Measurements from ENCODE around the gene PHLPP1. TPM values are rescaled to one million over a fixed set of nuclear protein-coding genes. Genes with fewer than 3 reads are reported as not detected.

PHLPP1 gene
- total and polyA plus RNA-seq, 2 of the 4 experiments (the other 2 are of a cell fraction): 3.3 to 3.6 TPM

DNA sequence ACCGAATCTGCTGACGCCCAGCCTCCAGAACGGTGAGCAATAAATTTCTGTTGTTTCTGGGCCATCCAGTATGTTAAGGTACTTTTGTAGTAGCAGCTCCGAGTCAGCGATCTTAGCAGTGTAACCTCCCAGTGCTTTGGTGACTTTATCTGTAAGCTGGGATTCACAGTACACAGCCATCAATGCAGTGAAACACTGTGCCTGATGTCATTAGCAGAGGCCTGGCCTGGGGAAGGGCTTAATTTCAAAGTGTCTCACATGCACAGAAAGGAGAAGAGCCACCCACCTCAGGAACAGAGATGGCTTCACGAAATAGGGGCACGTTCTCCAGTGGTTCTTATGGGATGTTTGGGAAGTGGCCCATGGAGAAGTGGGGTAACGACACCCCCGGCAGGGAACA lies 281.2 kb downstream of the PHLPP1 start:
- Histone ChIP-seq H2BK20ac (ENCODE audit: low read depth, low read length) (no peak overlapping the region), H3K36me3 (ENCODE audit: control insufficient read depth, insufficient read depth, low read length) (no peaks in the 10 kb centered on the region), H3K4ac (ENCODE audit: low read depth, low read length) (no peak overlapping the region), H3K4me3 (ENCODE audit: insufficient read depth, low read depth, low read length) (no peak overlapping the region), H3K9ac (ENCODE audit: low read depth, low read length) (no peak overlapping the region), H3K9me3 (ENCODE audit: control insufficient read depth, insufficient read depth, low read length) (0 out of 2 replicates have a peak, but pooled peaks cover 2% of the 10 kb centered on the region), H2AFZ (replicated peaks; ENCODE audit: low read length, poor library complexity) (peak overlapping the region; percentile 43), H3K18ac (ENCODE audit: low read depth, low read length) (no peak overlapping the region), H4K20me1 (ENCODE audit: insufficient read depth, low read length) (no peaks in the 10 kb centered on the region), H3K9me1 (ENCODE audit: insufficient read depth, low read length) (no peaks in the 10 kb centered on the region), H2AK5ac (ENCODE audit: low read depth, low read length) (no peak overlapping the region), H2BK15ac (ENCODE audit: low read depth, low read length) (no peak overlapping the region), H4K5ac (ENCODE audit: low read depth, low read length) (no peak overlapping the region), H3K4me2 (ENCODE audit: low read depth, low read length) (no peak overlapping the region), H4K8ac (ENCODE audit: low read depth in 2 of 2, low read length in 2 of 2) (no peak overlapping the region), H3K27ac (ENCODE audit: insufficient read depth, low read length) (no peak overlapping the region), H3K4me1 (ENCODE audit: control insufficient read depth, insufficient read depth, low read length) (no peaks in the 10 kb centered on the region), H2AK9ac (replicated peaks; ENCODE audit: low read depth, low read length, poor library complexity) (no peak overlapping the region), H2BK120ac (ENCODE audit: low read depth, low read length) (no peak overlapping the region), H4K91ac (ENCODE audit: insufficient read depth, low read depth, low read length) (no peak overlapping the region), H3K27me3 (ENCODE audit: control insufficient read depth, insufficient read depth, low read length) (peaks cover 20% of the 10 kb centered on the region), H3K14ac (replicated peaks; ENCODE audit: low read depth, low read length) (no peak overlapping the region), H2BK5ac (ENCODE audit: low read depth, low read length, poor library complexity, severe bottlenecking) (no peak overlapping the region), H3K79me1 (ENCODE audit: low read depth in 1 of 2, low read length in 2 of 2) (no peaks in the 10 kb centered on the region), H3K23ac (ENCODE audit: low read depth, low read length) (no peak overlapping the region), H3K56ac (ENCODE audit: extremely low read depth, insufficient read depth, low read length) (no peak overlapping the region)
- in situ Hi-C loops (cut with MboI; ENCODE audit: low sequenced_read_pairs) (loop anchor here (25.0 kb wide), 1 partner anchor 809 kb away; the partner anchor contains the start of genes PIGN and RELCH), intact Hi-C loops (cut with micrococcal nuclease) (no loop called here), dilution Hi-C loops (cut with HindIII; ENCODE audit: low sequenced_read_pairs, unreplicated experiment) (no loop called here)
- WGBS, 2 experiments (ENCODE audit: extremely low coverage in 2 of 2, insufficient read length in 1 of 2): 81% methylated on average over 7 of the region's 9 CpGs; no CpG with 5 or more reads in 1 of the 2 experiments
- POLR2A ChIA-PET (ENCODE audit: unreplicated experiment): no interaction called here
- no TSS peak for BruUV-seq (replicated peaks)
- no peak for TF ChIP-seq SMC3 (IDR thresholded peaks at IDR 0.05; ENCODE audit: low read depth, low read length)
- TF ChIP-seq RCOR1 (IDR thresholded peaks at IDR 0.05; ENCODE audit: insufficient replicate concordance, low read length): no peak
- no peak for TF ChIP-seq RFX5 (IDR thresholded peaks at IDR 0.05; ENCODE audit: low read depth, low read length)
- TF ChIP-seq, protein P1, sequence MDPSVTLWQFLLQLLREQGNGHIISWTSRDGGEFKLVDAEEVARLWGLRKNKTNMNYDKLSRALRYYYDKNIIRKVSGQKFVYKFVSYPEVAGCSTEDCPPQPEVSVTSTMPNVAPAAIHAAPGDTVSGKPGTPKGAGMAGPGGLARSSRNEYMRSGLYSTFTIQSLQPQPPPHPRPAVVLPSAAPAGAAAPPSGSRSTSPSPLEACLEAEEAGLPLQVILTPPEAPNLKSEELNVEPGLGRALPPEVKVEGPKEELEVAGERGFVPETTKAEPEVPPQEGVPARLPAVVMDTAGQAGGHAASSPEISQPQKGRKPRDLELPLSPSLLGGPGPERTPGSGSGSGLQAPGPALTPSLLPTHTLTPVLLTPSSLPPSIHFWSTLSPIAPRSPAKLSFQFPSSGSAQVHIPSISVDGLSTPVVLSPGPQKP (IDR thresholded peaks at IDR 0.05; ENCODE audit: borderline replicate concordance, low read depth, low read length): no peak
- no peak for TF ChIP-seq CHD1 (IDR thresholded peaks at IDR 0.05; ENCODE audit: low read depth, low read length)
- TF ChIP-seq, protein P2, sequence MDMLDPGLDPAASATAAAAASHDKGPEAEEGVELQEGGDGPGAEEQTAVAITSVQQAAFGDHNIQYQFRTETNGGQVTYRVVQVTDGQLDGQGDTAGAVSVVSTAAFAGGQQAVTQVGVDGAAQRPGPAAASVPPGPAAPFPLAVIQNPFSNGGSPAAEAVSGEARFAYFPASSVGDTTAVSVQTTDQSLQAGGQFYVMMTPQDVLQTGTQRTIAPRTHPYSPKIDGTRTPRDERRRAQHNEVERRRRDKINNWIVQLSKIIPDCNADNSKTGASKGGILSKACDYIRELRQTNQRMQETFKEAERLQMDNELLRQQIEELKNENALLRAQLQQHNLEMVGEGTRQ (IDR thresholded peaks at IDR 0.05; ENCODE audit: low read depth, low read length): no peak
- no peak for TF ChIP-seq NFE2L2 (IDR thresholded peaks at IDR 0.05; ENCODE audit: low read depth, low read length)
- TF ChIP-seq FOS (IDR thresholded peaks at IDR 0.05; ENCODE audit: low read depth, low read length): no peak
- TF ChIP-seq CEBPB (IDR thresholded peaks at IDR 0.05; ENCODE audit: low read depth, low read length): no peak
- no peak for TF ChIP-seq MXI1 (IDR thresholded peaks at IDR 0.05; ENCODE audit: borderline replicate concordance, low read depth, low read length)
- no peak for TF ChIP-seq POLR2A (IDR thresholded peaks at IDR 0.05; ENCODE audit: low read depth, low read length)
- CTCF ChIA-PET: interaction anchor here (0.6 kb wide), 1 partner anchor 668 kb away, joined by 3 read pairs; no protein-coding TSS in a partner anchor
- no peak for DNase-seq
- no peak for ATAC-seq (ENCODE audit: low read depth)

Measured in IMR-90 (cell line).